BE2C (cell line): ENCODE data around the gene LRMDA.
A peak's percentile ranks its signal among the peaks of the same experiment; 100 is the strongest.

Experiments
- DNase-seq: peaks from one replicate; pipeline ENCODE4 v3.0.0-alpha.2; 2020
- H3K27me3 ChIP-seq: fragments of 250-450 bp; sonication (Bioruptor Pico); 2 replicates; pipeline ENCODE4 v1.5.1; 2020; ENCODE audit warnings: mild to moderate bottlenecking
- H3K36me3 ChIP-seq: fragments of 250-450 bp; sonication (Bioruptor Pico); 2 replicates; pipeline ENCODE4 v1.5.1; 2020; ENCODE audit warnings: mild to moderate bottlenecking
- H3K4me1 ChIP-seq: fragments of 250-450 bp; sonication (Bioruptor Pico); 2 replicates; pipeline ENCODE4 v1.5.1; 2020
- H3K4me3 ChIP-seq: 2 replicates; pipeline ENCODE4 v1.5.1; 2011; ENCODE audit warnings: low read depth, low read length
- H3K9me3 ChIP-seq: fragments of 250-450 bp; sonication (Bioruptor Pico); 2 replicates; pipeline ENCODE4 v1.5.1; 2020
- CTCF ChIP-seq: IDR thresholded peaks from 2 replicates; pipeline ENCODE4 v1.5.1; 2012; ENCODE audit warnings: mild to moderate bottlenecking, low read depth, low read length

LRMDA gene

GRCh38 chr10:76026176-76026771 is 594.9 kb downstream of the LRMDA start:
- no peak for DNase-seq
- no peaks in the 10 kb centered on the region for H3K9me3 ChIP-seq
- peaks cover 30% of the 10 kb centered on the region for H3K4me1 ChIP-seq
- H3K4me3 ChIP-seq = no peak overlapping the region
- H3K36me3 ChIP-seq = no peaks in the 10 kb centered on the region
- no peak for TF ChIP-seq CTCF
- H3K27me3 ChIP-seq = no peaks in the 10 kb centered on the region

GRCh38 chr10:76026905-76027304 is 595.5 kb downstream of the LRMDA start:
- Histone ChIP-seq H3K9me3 (no peaks in the 10 kb centered on the region), H3K36me3 (no peaks in the 10 kb centered on the region), H3K27me3 (no peaks in the 10 kb centered on the region), H3K4me3 (no peak overlapping the region), H3K4me1 (peaks cover 24% of the 10 kb centered on the region)
- peak; percentile 18; the same call in 1 of the 2 replicates for TF ChIP-seq CTCF
- DNase-seq = no peak

- H3K9me3 ChIP-seq = no peaks in the 10 kb centered on the region
- DNase-seq = no peak
- no peak overlapping the region for H3K4me3 ChIP-seq
- TF ChIP-seq CTCF = no peak
- no peaks in the 10 kb centered on the region for H3K36me3 ChIP-seq
- H3K4me1 ChIP-seq = peaks cover 9% of the 10 kb centered on the region
- H3K27me3 ChIP-seq = no peaks in the 10 kb centered on the region
These were observed 598.4 kb downstream of the LRMDA start for GRCh38 chr10:76029782-76030181.

- no peak for DNase-seq
- Histone ChIP-seq H3K4me3 (no peak overlapping the region), H3K4me1 (peaks cover 9% of the 10 kb centered on the region), H3K9me3 (no peaks in the 10 kb centered on the region), H3K36me3 (no peaks in the 10 kb centered on the region), H3K27me3 (no peaks in the 10 kb centered on the region)
- no peak for TF ChIP-seq CTCF
These were observed 599.7 kb downstream of the LRMDA start for GRCh38 chr10:76031099-76031498.

GRCh38 chr10:76031769-76032699 is 600.6 kb downstream of the LRMDA start:
- no peak for DNase-seq
- Histone ChIP-seq H3K4me1 (peaks cover 9% of the 10 kb centered on the region), H3K9me3 (no peaks in the 10 kb centered on the region), H3K27me3 (no peaks in the 10 kb centered on the region), H3K36me3 (no peaks in the 10 kb centered on the region), H3K4me3 (no peak overlapping the region)
- no peak for TF ChIP-seq CTCF

- DNase-seq = no peak
- no peaks in the 10 kb centered on the region for H3K27me3 ChIP-seq
- no peaks in the 10 kb centered on the region for H3K9me3 ChIP-seq
- TF ChIP-seq CTCF = no peak
- H3K36me3 ChIP-seq = no peaks in the 10 kb centered on the region
- no peak overlapping the region for H3K4me3 ChIP-seq
- peaks cover 9% of the 10 kb centered on the region for H3K4me1 ChIP-seq
These were observed 601.2 kb downstream of the LRMDA start for GRCh38 chr10:76032700-76033039.
